GM19240 (cell line): Measurements from ENCODE around the gene ACTN4.
A peak's percentile ranks its signal among the peaks of the same experiment; 100 is the strongest.

Experiments used
- DNase-seq: peaks from one replicate; pipeline ENCODE4 v3.0.0; 2011; ENCODE audit warnings: low spot score; ENCODE audit not compliant: insufficient read length

Gene ACTN4

GRCh38 chr19:38660724-38661123 lies 13.3 kb downstream of the ACTN4 start:
- no peak for DNase-seq

GRCh38 chr19:38661136-38661535 lies 13.7 kb downstream of the ACTN4 start:
- DNase-seq, result no peak

GRCh38 chr19:38661996-38662395 lies 14.5 kb downstream of the ACTN4 start:
- no peak for DNase-seq

GRCh38 chr19:38662537-38663155 lies 15.2 kb downstream of the ACTN4 start:
- DNase-seq, result no peak

GRCh38 chr19:38663156-38663651 lies 15.8 kb downstream of the ACTN4 start:
- DNase-seq, result no peak

- no peak for DNase-seq
Observed at GRCh38 chr19:38663957-38664502, 16.6 kb downstream of the ACTN4 start.

- DNase-seq, result no peak
Observed at GRCh38 chr19:38664503-38665211, 17.2 kb downstream of the ACTN4 start.

GRCh38 chr19:38665219-38665931 lies 17.9 kb downstream of the ACTN4 start:
- no peak for DNase-seq

- no peak for DNase-seq
Observed at GRCh38 chr19:38665950-38666662, 18.7 kb downstream of the ACTN4 start.

- peak; percentile 68 for DNase-seq
Observed at GRCh38 chr19:38666663-38667511, 19.4 kb downstream of the ACTN4 start.

GRCh38 chr19:38667661-38668171 lies 20.3 kb downstream of the ACTN4 start:
- no peak for DNase-seq

GRCh38 chr19:38669552-38669951 lies 22.1 kb downstream of the ACTN4 start:
- DNase-seq, result no peak

- DNase-seq, result no peak
Observed at GRCh38 chr19:38670921-38671398, 23.5 kb downstream of the ACTN4 start.

GRCh38 chr19:38671654-38672053 lies 24.2 kb downstream of the ACTN4 start:
- no peak for DNase-seq

GRCh38 chr19:38673030-38673429 lies 25.6 kb downstream of the ACTN4 start:
- DNase-seq, result no peak

- DNase-seq, result no peak
Observed at GRCh38 chr19:38674388-38675171, 27.1 kb downstream of the ACTN4 start.

- no peak for DNase-seq
Observed at GRCh38 chr19:38675611-38676010, 28.2 kb downstream of the ACTN4 start.

- no peak for DNase-seq
Observed at GRCh38 chr19:38676023-38676877, 28.8 kb downstream of the ACTN4 start.
